ENCODE measurements around the gene INTS3.

Gene INTS3

DNA sequence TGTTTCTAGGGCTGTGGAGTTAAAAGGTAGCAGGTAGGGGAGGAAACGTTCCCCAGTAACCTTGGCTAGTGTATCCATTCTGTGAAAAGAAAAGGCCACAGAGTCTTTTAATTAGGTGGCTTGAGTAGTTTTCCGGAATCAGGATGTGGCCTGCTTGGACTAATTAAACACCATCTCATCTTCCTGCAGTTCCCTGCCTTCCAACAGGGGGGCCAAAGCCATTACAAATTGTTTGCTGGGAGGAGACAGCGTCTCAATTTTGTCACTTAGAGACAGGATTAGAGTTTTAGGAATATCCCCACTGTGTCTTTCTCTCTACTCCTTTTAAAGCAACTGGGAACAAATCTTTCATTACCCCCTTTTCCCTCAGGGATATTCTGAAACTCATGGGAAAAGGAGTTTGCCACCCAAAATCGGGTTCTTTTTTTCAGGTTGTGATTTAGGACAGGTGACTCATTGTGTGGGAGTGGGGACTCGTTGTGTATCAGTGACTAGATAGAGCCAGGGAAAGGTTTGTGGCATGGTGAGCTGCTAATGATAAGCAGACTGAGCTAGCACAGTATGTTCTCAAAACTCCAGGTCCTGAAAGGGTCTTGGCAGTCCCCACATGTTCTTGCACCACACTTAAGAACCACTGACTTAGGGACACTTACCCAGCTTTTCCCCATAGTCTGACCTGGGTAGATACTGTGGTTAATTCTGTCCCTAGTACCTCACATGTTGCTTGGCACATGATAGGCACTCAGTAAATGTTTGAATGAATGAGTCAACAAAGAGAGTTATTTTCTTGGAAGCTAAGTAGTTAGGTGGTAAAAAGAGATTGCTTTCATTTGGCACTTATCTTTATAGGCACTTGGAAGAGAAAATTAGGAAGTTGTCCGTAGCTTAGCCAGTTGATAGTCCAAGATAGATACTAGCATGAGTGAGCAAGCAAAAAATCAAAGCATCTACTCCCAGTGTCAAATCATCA, 22.5 kb downstream of the INTS3 start:
- TF ChIP-seq, protein P1, sequence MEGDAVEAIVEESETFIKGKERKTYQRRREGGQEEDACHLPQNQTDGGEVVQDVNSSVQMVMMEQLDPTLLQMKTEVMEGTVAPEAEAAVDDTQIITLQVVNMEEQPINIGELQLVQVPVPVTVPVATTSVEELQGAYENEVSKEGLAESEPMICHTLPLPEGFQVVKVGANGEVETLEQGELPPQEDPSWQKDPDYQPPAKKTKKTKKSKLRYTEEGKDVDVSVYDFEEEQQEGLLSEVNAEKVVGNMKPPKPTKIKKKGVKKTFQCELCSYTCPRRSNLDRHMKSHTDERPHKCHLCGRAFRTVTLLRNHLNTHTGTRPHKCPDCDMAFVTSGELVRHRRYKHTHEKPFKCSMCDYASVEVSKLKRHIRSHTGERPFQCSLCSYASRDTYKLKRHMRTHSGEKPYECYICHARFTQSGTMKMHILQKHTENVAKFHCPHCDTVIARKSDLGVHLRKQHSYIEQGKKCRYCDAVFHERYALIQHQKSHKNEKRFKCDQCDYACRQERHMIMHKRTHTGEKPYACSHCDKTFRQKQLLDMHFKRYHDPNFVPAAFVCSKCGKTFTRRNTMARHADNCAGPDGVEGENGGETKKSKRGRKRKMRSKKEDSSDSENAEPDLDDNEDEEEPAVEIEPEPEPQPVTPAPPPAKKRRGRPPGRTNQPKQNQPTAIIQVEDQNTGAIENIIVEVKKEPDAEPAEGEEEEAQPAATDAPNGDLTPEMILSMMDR (conservative IDR thresholded peaks at IDR 0.05; ENCODE audit: low read depth, low read length), result no peak; the same call in 1 of the 2 replicates
- no peaks in the 10 kb centered on the region for H4K20me1 ChIP-seq (ENCODE audit: insufficient read depth)
- no peak overlapping the region for H3K4me3 ChIP-seq (IDR thresholded peaks at IDR 0.05; ENCODE audit: insufficient read depth, low read depth, low read length)
- no peak overlapping the region for H3K4me2 ChIP-seq
- H2AFZ ChIP-seq (ENCODE audit: low read depth), result no peak overlapping the region
- H3K79me2 ChIP-seq (ENCODE audit: insufficient read depth, low read depth), result no peaks in the 10 kb centered on the region
- H3K27ac ChIP-seq, result no peak overlapping the region
- H3K36me3 ChIP-seq (ENCODE audit: insufficient read depth), result no peaks in the 10 kb centered on the region; the same call in 1 of the 2 replicates
- no peak overlapping the region for H3K9ac ChIP-seq
- H3K4me1 ChIP-seq (ENCODE audit: low read depth, poor library complexity, severe bottlenecking), result peaks cover 7% of the 10 kb centered on the region
- no peaks in the 10 kb centered on the region for H3K27me3 ChIP-seq (ENCODE audit: insufficient read depth, low read depth)

DNA sequence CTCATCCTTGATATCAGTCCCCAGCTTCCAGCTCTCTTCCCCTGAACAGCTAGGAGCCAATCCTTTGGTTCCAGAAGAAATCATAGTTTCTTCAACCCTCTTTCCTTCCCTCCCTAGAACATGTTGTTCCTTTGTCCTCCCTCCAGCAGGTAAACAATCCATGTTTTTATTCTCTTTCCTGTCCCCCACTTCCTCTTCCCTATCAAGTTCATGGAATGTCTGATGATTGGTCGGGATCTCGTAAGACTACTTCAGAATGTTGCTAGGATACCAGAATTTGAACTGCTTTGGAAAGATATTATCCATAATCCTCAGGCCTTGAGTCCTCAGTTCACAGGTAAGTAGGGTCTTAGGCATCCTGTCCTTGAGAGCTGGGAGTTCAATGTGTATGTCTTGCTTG, 24.2 kb downstream of the INTS3 start:
- Histone ChIP-seq H3K9ac (no peak overlapping the region), H3K4me2 (no peak overlapping the region), H3K79me2 (ENCODE audit: insufficient read depth, low read depth) (no peaks in the 10 kb centered on the region), H2AFZ (ENCODE audit: low read depth) (no peak overlapping the region), H3K4me3 (IDR thresholded peaks at IDR 0.05; ENCODE audit: insufficient read depth, low read depth, low read length) (no peak overlapping the region), H3K36me3 (ENCODE audit: insufficient read depth) (no peaks in the 10 kb centered on the region; the same call in 1 of the 2 replicates), H3K4me1 (ENCODE audit: low read depth, poor library complexity, severe bottlenecking) (peaks cover 7% of the 10 kb centered on the region), H4K20me1 (ENCODE audit: insufficient read depth) (no peaks in the 10 kb centered on the region), H3K27ac (no peak overlapping the region), H3K27me3 (ENCODE audit: insufficient read depth, low read depth) (no peaks in the 10 kb centered on the region)
- TF ChIP-seq, protein P1 (conservative IDR thresholded peaks at IDR 0.05; ENCODE audit: low read depth, low read length), result no peak

DNA sequence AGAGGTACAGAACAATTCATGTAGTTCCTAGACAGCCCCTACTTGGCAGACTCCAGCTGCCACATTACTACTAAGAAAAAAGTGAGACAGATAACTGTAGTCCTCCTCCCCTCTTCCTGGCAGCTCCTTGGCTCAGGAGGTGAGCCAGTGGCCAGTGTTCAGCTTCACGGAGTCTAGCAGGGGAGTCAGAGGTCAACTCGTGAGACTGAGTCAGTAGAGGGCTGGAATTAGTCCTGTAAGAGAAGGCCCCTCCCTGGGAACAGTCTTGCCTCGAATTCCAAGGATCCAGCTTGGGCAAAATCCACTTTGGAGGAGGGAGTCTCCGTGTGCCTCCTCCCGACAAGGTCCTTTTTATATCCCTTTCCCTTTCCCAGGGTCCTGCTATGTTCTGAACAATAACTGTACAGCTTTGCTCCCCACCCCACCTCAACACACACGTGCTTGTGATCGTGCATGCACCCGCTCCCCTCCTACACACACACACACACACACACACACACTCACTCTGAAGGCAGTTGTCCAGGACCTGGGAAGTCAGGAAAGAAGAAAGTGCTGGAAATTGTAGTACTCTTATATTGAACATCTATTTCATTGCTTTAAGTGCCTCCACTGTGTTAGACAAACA, 24.8 kb downstream of the INTS3 start:
- no peak overlapping the region for H2AFZ ChIP-seq (ENCODE audit: low read depth)
- TF ChIP-seq, protein P1 (conservative IDR thresholded peaks at IDR 0.05; ENCODE audit: low read depth, low read length), result no peak
- no peak overlapping the region for H3K27ac ChIP-seq
- H3K9ac ChIP-seq, result no peak overlapping the region
- no peaks in the 10 kb centered on the region for H3K27me3 ChIP-seq (ENCODE audit: insufficient read depth, low read depth)
- H3K36me3 ChIP-seq (ENCODE audit: insufficient read depth), result no peaks in the 10 kb centered on the region; the same call in 1 of the 2 replicates
- H3K4me2 ChIP-seq, result no peak overlapping the region
- H3K79me2 ChIP-seq (ENCODE audit: insufficient read depth, low read depth), result no peaks in the 10 kb centered on the region
- no peak overlapping the region for H3K4me3 ChIP-seq (IDR thresholded peaks at IDR 0.05; ENCODE audit: insufficient read depth, low read depth, low read length)
- no peaks in the 10 kb centered on the region for H4K20me1 ChIP-seq (ENCODE audit: insufficient read depth)
- peaks cover 7% of the 10 kb centered on the region for H3K4me1 ChIP-seq (ENCODE audit: low read depth, poor library complexity, severe bottlenecking)

DNA sequence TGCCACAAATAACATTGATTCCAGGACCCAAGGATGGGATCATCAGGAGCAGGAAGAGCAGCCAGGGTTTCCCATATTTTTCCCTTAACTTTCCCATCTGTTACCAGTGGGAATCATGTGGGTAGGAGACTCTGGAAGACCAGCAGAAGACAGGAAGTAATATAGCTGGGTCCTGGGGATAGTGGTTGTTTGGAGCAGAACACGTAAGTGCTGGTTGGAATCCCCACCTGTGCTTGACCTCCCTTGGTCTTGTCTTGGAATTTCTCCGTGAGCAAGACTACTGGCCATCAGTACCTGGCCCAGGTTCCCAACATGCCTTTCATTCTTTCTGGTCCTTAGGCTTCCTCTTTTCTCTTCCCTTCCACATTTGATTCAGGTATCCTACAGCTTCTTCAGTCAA, 26.4 kb downstream of the INTS3 start:
- Histone ChIP-seq H3K36me3 (ENCODE audit: insufficient read depth) (no peaks in the 10 kb centered on the region; the same call in 1 of the 2 replicates), H3K4me2 (no peak overlapping the region), H3K4me1 (ENCODE audit: low read depth, poor library complexity, severe bottlenecking) (peaks cover 6% of the 10 kb centered on the region), H2AFZ (ENCODE audit: low read depth) (no peak overlapping the region), H3K4me3 (IDR thresholded peaks at IDR 0.05; ENCODE audit: insufficient read depth, low read depth, low read length) (no peak overlapping the region), H3K79me2 (ENCODE audit: insufficient read depth, low read depth) (no peaks in the 10 kb centered on the region), H3K27ac (no peak overlapping the region), H3K9ac (no peak overlapping the region), H3K27me3 (ENCODE audit: insufficient read depth, low read depth) (no peaks in the 10 kb centered on the region), H4K20me1 (ENCODE audit: insufficient read depth) (no peaks in the 10 kb centered on the region)
- TF ChIP-seq, protein P1 (conservative IDR thresholded peaks at IDR 0.05; ENCODE audit: low read depth, low read length), result no peak
